Measurements from ENCODE around the gene KRTAP16-1. TPM values are rescaled to one million over a fixed set of nuclear protein-coding genes. Genes with fewer than 3 reads are reported as not detected.

Gene KRTAP16-1
- total RNA-seq, 1 donor from 2014 or later, result not detected

- DNase-seq (ENCODE audit: low spot score, unreplicated experiment), result no peak
- Mint-ChIP-seq H3K9me3 (ENCODE audit: low read depth) (no peaks in the 10 kb centered on the region), H3K27ac (no peak overlapping the region), H3K27me3 (peaks cover 26% of the 10 kb centered on the region), H3K4me1 (ENCODE audit: low read depth) (no peaks in the 10 kb centered on the region), H3K4me3 (ENCODE audit: low read depth) (no peak overlapping the region), H3K36me3 (ENCODE audit: insufficient read depth) (no peaks in the 10 kb centered on the region)
- no peak for TF ChIP-seq CTCF (IDR thresholded peaks at IDR 0.05; ENCODE audit: unreplicated experiment)
These were observed 44.5 kb downstream of the KRTAP16-1 start for GRCh38 chr17:41264599-41264998.

- H3K27ac Mint-ChIP-seq, result no peak overlapping the region
- no peaks in the 10 kb centered on the region for H3K9me3 Mint-ChIP-seq (ENCODE audit: low read depth)
- no peak overlapping the region for H3K4me3 Mint-ChIP-seq (ENCODE audit: low read depth)
- peaks cover 29% of the 10 kb centered on the region for H3K27me3 Mint-ChIP-seq
- H3K36me3 Mint-ChIP-seq (ENCODE audit: insufficient read depth), result no peaks in the 10 kb centered on the region
- no peak for TF ChIP-seq CTCF (IDR thresholded peaks at IDR 0.05; ENCODE audit: unreplicated experiment)
- no peaks in the 10 kb centered on the region for H3K4me1 Mint-ChIP-seq (ENCODE audit: low read depth)
- no peak for DNase-seq (ENCODE audit: low spot score, unreplicated experiment)
These were observed 45.9 kb downstream of the KRTAP16-1 start for GRCh38 chr17:41263212-41263611.

GRCh38 chr17:41258406-41258805, 50.7 kb downstream of the KRTAP16-1 start:
- peaks cover 57% of the 10 kb centered on the region for H3K27me3 Mint-ChIP-seq

More at GRCh38 chr17:41258406-41258805, 50.7 kb downstream of the KRTAP16-1 start:
- Mint-ChIP-seq H3K27ac (no peak overlapping the region), H3K4me3 (ENCODE audit: low read depth) (no peak overlapping the region), H3K36me3 (ENCODE audit: insufficient read depth) (no peaks in the 10 kb centered on the region), H3K9me3 (ENCODE audit: low read depth) (no peaks in the 10 kb centered on the region), H3K4me1 (ENCODE audit: low read depth) (no peaks in the 10 kb centered on the region)
- no peak for DNase-seq (ENCODE audit: low spot score, unreplicated experiment)
- no peak for TF ChIP-seq CTCF (IDR thresholded peaks at IDR 0.05; ENCODE audit: unreplicated experiment)

Other genes with a start within 250 kb of the KRTAP16-1 start
- not detected in 2 replicates for gene KRTAP2-3, start 249.2 kb downstream of the KRTAP16-1 start, total RNA-seq
- not detected in 2 replicates for gene KRTAP2-4, start 243.4 kb downstream of the KRTAP16-1 start, total RNA-seq
- gene KRTAP4-7, start 225.2 kb downstream of the KRTAP16-1 start, total RNA-seq, result not detected in 2 replicates
- gene KRTAP4-8, start 211.2 kb downstream of the KRTAP16-1 start, total RNA-seq, result not detected in 2 replicates
- not detected in 2 replicates for gene KRTAP4-16, start 207.1 kb downstream of the KRTAP16-1 start, total RNA-seq
- not detected in 2 replicates for gene KRTAP4-9, start 203.9 kb downstream of the KRTAP16-1 start, total RNA-seq
- not detected in 2 replicates for gene KRTAP4-11, start 190.9 kb downstream of the KRTAP16-1 start, total RNA-seq
- not detected in 2 replicates for gene KRTAP4-12, start 185.1 kb downstream of the KRTAP16-1 start, total RNA-seq
- not detected in 2 replicates for gene KRTAP4-6, start 168.8 kb downstream of the KRTAP16-1 start, total RNA-seq
- gene KRTAP4-5, start 159.5 kb downstream of the KRTAP16-1 start, total RNA-seq, result not detected in 2 replicates
- not detected in 2 replicates for gene KRTAP4-4, start 148.6 kb downstream of the KRTAP16-1 start, total RNA-seq
- gene KRTAP4-3, start 141.1 kb downstream of the KRTAP16-1 start, total RNA-seq, result not detected in 2 replicates
- not detected in 2 replicates for gene KRTAP4-2, start 131.1 kb downstream of the KRTAP16-1 start, total RNA-seq
- gene KRTAP4-1, start 124.4 kb downstream of the KRTAP16-1 start, total RNA-seq, result not detected in 2 replicates
- not detected in 2 replicates for gene KRTAP9-1, start 119.4 kb downstream of the KRTAP16-1 start, total RNA-seq
- not detected in 2 replicates for gene KRTAP9-2, start 82.7 kb downstream of the KRTAP16-1 start, total RNA-seq
- gene KRTAP9-3, start 76.9 kb downstream of the KRTAP16-1 start, total RNA-seq, result not detected in 2 replicates
- not detected in 2 replicates for gene KRTAP9-8, start 71.3 kb downstream of the KRTAP16-1 start, total RNA-seq
- gene KRTAP9-4, start 59.6 kb downstream of the KRTAP16-1 start, total RNA-seq, result not detected in 2 replicates
- not detected in 2 replicates for gene KRTAP9-9, start 53.9 kb downstream of the KRTAP16-1 start, total RNA-seq
- gene KRTAP9-6, start 43.9 kb downstream of the KRTAP16-1 start, total RNA-seq, result not detected in 2 replicates
- gene KRTAP9-7, start 33.6 kb downstream of the KRTAP16-1 start, total RNA-seq, result not detected in 2 replicates
- not detected in 2 replicates for gene KRTAP29-1, start 6.5 kb downstream of the KRTAP16-1 start, total RNA-seq
- not detected in 2 replicates for gene KRTAP17-1, start 6.4 kb upstream of the KRTAP16-1 start, total RNA-seq
- not detected in 2 replicates for gene KRT33A, start 41.5 kb upstream of the KRTAP16-1 start, total RNA-seq
- gene KRT33B, start 60.5 kb upstream of the KRTAP16-1 start, total RNA-seq, result not detected in 2 replicates
- gene KRT34, start 73.0 kb upstream of the KRTAP16-1 start, total RNA-seq, result not detected in 2 replicates
- not detected in 2 replicates for gene KRT31, start 88.3 kb upstream of the KRTAP16-1 start, total RNA-seq
- gene KRT37, start 115.3 kb upstream of the KRTAP16-1 start, total RNA-seq, result not detected in 2 replicates
- not detected in 2 replicates for gene KRT38, start 131.7 kb upstream of the KRTAP16-1 start, total RNA-seq
- not detected in 2 replicates for gene KRT32, start 158.1 kb upstream of the KRTAP16-1 start, total RNA-seq
- not detected in 2 replicates for gene KRT35, start 171.8 kb upstream of the KRTAP16-1 start, total RNA-seq
- not detected in 2 replicates for gene KRT36, start 180.6 kb upstream of the KRTAP16-1 start, total RNA-seq
- gene KRT13, start 196.3 kb upstream of the KRTAP16-1 start, total RNA-seq, result not detected in 2 replicates
- 2.9 TPM in 2 replicates for gene KRT15, start 209.6 kb upstream of the KRTAP16-1 start, total RNA-seq
- gene KRT19, start 219.0 kb upstream of the KRTAP16-1 start, total RNA-seq, result 398 and 429 TPM in 2 replicates